PC-9 (cell line): Measurements from ENCODE around the gene RFK.

Experiments
- CTCF ChIP-seq: fragments of 200-600 bp; sonication (generic); conservative IDR thresholded peaks from 2 replicates; pipeline ENCODE4 v1.6.1; 2017; ENCODE audit warnings: mixed run types, antibody characterized with exemption, mild to moderate bottlenecking, moderate library complexity
- EZH2 ChIP-seq: fragments of 200-600 bp; sonication (generic); IDR thresholded peaks from 2 replicates; pipeline ENCODE4 v1.8.0; 2017; ENCODE audit warnings: antibody characterized with exemption, low read depth

GRCh38 chr9:76365028-76365427 lies 29.2 kb downstream of the RFK start:
- no peak for TF ChIP-seq CTCF
- no peak for TF ChIP-seq EZH2
